HL-60 (cell line): ENCODE results near the gene EXOG.

Source experiments
- CTCF ChIP-seq: IDR thresholded peaks from one replicate; pipeline ENCODE4 v1.5.1; 2011; ENCODE audit warnings: low read length, control low read depth, inconsistent platforms; ENCODE audit not compliant: insufficient read depth
- GABPA ChIP-seq: IDR thresholded peaks from 2 replicates; pipeline ENCODE4 v1.6.1; 2012; ENCODE audit warnings: low read depth
- POLR2AphosphoS5 ChIP-seq: IDR thresholded peaks from 2 replicates; pipeline ENCODE4 v1.6.1; 2012; ENCODE audit warnings: low read depth
- REST ChIP-seq: IDR thresholded peaks from 2 replicates; pipeline ENCODE4 v1.6.1; 2012; ENCODE audit warnings: low read depth; ENCODE audit not compliant: insufficient replicate concordance
- SPI1 ChIP-seq: IDR thresholded peaks from 2 replicates; pipeline ENCODE4 v1.6.1; 2012; ENCODE audit warnings: low read depth, mild to moderate bottlenecking, borderline replicate concordance

GRCh38 chr3:38507120-38507519 lies 11.0 kb downstream of the EXOG start:
- TF ChIP-seq CTCF (no peak), POLR2AphosphoS5 (no peak), REST (no peak), GABPA (no peak), SPI1 (peak; percentile 72)
